Parathyroid adenoma (tissue), 2 donors: ENCODE data around the gene PCDHGC4.

Experiments used
- H2AFZ ChIP-seq: fragments of 300-600 bp; sonication (generic); one replicate; pipeline ENCODE4 v1.7.0; 2017; ENCODE audit warnings: antibody characterized with exemption, mild to moderate bottlenecking
- H3K27ac ChIP-seq: fragments of 300-600 bp; sonication (generic); one replicate; pipeline ENCODE4 v1.7.0; 2017
- H3K27me3 ChIP-seq: fragments of 300-600 bp; sonication (generic); one replicate; pipeline ENCODE4 v1.7.0; 2017; ENCODE audit warnings: low read length; ENCODE audit not compliant: control insufficient read depth, insufficient read depth
- H3K36me3 ChIP-seq: fragments of 300-600 bp; sonication (generic); one replicate; pipeline ENCODE4 v1.7.0; 2017; ENCODE audit warnings: low read length; ENCODE audit not compliant: control insufficient read depth, insufficient read depth
- H3K4me1 ChIP-seq: fragments of 300-600 bp; sonication (generic); one replicate; pipeline ENCODE4 v1.7.0; 2017; ENCODE audit warnings: control low read depth
- H3K4me2 ChIP-seq: fragments of 300-600 bp; sonication (generic); one replicate; pipeline ENCODE4 v1.7.0; 2017; ENCODE audit warnings: low read length
- H3K4me3 ChIP-seq: fragments of 300-600 bp; sonication (generic); one replicate; pipeline ENCODE4 v1.7.0; 2017; ENCODE audit warnings: low read depth, low read length
- H3K79me2 ChIP-seq: fragments of 300-600 bp; sonication (generic); one replicate; pipeline ENCODE4 v1.7.0; 2017; ENCODE audit warnings: control low read depth
- H3K9ac ChIP-seq: fragments of 300-600 bp; sonication (generic); one replicate; pipeline ENCODE4 v1.7.0; 2017; ENCODE audit warnings: mild to moderate bottlenecking
- H3K9me3 ChIP-seq: fragments of 300-600 bp; sonication (generic); one replicate; pipeline ENCODE4 v1.7.0; 2017; ENCODE audit warnings: low read length; ENCODE audit not compliant: control insufficient read depth
- CTCF ChIP-seq: fragments of 300-600 bp; sonication (generic); IDR thresholded peaks from one replicate; pipeline ENCODE4 v1.7.0; 2017; ENCODE audit warnings: antibody characterized with exemption, mild to moderate bottlenecking
- donor health status: primary hyperparathyroidism.

PCDHGC4 gene

GRCh38 chr5:141515946-141516671 lies 31.3 kb downstream of the PCDHGC4 start:
- Histone ChIP-seq H3K4me1 (peaks cover 49% of the 10 kb centered on the region), H3K4me3 (no peak overlapping the region), H2AFZ (no peak overlapping the region), H3K9ac (no peak overlapping the region), H3K9me3 (no peaks in the 10 kb centered on the region), H3K27me3 (no peaks in the 10 kb centered on the region), H3K27ac (peak overlapping the region; percentile 99), H3K79me2 (peaks cover 5% of the 10 kb centered on the region), H3K36me3 (no peaks in the 10 kb centered on the region), H3K4me2 (no peak overlapping the region)
- no peak for TF ChIP-seq CTCF

- H3K27ac ChIP-seq: peak overlapping the region; percentile 99
- H3K36me3 ChIP-seq: no peaks in the 10 kb centered on the region
- H3K9me3 ChIP-seq: no peaks in the 10 kb centered on the region
- H3K4me3 ChIP-seq: no peak overlapping the region
- no peak for TF ChIP-seq CTCF
- peaks cover under 1% of the 10 kb centered on the region for H3K79me2 ChIP-seq
- H3K4me2 ChIP-seq: no peak overlapping the region
- no peaks in the 10 kb centered on the region for H3K27me3 ChIP-seq
- peaks cover 51% of the 10 kb centered on the region for H3K4me1 ChIP-seq
- no peak overlapping the region for H2AFZ ChIP-seq
- H3K9ac ChIP-seq: no peak overlapping the region
Observed at GRCh38 chr5:141516672-141517025, 31.8 kb downstream of the PCDHGC4 start.

GRCh38 chr5:141517312-141517711 lies 32.5 kb downstream of the PCDHGC4 start:
- H3K4me1 ChIP-seq: peaks cover 45% of the 10 kb centered on the region
- no peak overlapping the region for H2AFZ ChIP-seq
- no peaks in the 10 kb centered on the region for H3K9me3 ChIP-seq
- H3K4me3 ChIP-seq: no peak overlapping the region
- no peak for TF ChIP-seq CTCF
- H3K4me2 ChIP-seq: no peak overlapping the region
- no peaks in the 10 kb centered on the region for H3K36me3 ChIP-seq
- H3K79me2 ChIP-seq: no peaks in the 10 kb centered on the region
- H3K9ac ChIP-seq: no peak overlapping the region
- H3K27ac ChIP-seq: peak overlapping the region; percentile 99
- no peaks in the 10 kb centered on the region for H3K27me3 ChIP-seq

- H3K9ac ChIP-seq: no peak overlapping the region
- no peaks in the 10 kb centered on the region for H3K36me3 ChIP-seq
- H2AFZ ChIP-seq: peak overlapping the region; percentile 22
- no peak overlapping the region for H3K4me3 ChIP-seq
- peaks cover 2% of the 10 kb centered on the region for H3K79me2 ChIP-seq
- H3K9me3 ChIP-seq: no peaks in the 10 kb centered on the region
- H3K27me3 ChIP-seq: no peaks in the 10 kb centered on the region
- peak overlapping the region; percentile 34 for H3K27ac ChIP-seq
- H3K4me2 ChIP-seq: no peak overlapping the region
- peaks cover 47% of the 10 kb centered on the region for H3K4me1 ChIP-seq
- TF ChIP-seq CTCF: no peak
Observed at GRCh38 chr5:141517880-141518617, 33.2 kb downstream of the PCDHGC4 start.
